Esophagus muscularis mucosa (tissue), 4 donors: ENCODE results near the gene FOXP2.

ENCODE experiments used
- EP300 ChIP-seq: sonication (generic); formaldehyde crosslinking; IDR thresholded peaks from one replicate; pipeline ENCODE4 v1.6.1; 2017; ENCODE audit warnings: antibody characterized with exemption
- POLR2AphosphoS5 ChIP-seq, 2 donors: sonication (generic); formaldehyde crosslinking; IDR thresholded peaks; one replicate each; pipeline ENCODE4 v1.6.1; 2017; ENCODE audit warnings: antibody characterized with exemption in 2 of 2
- TF ChIP-seq, protein P1 (sequence below), 3 experiments: fragments of 200-600 bp in 2 of 3; fragments of 450-650 bp in 1 of 3; sonication (generic) in 2 of 3; IDR thresholded peaks; one replicate each; pipeline ENCODE4 v1.5.1; 2017 to 2019; ENCODE audit warnings: antibody characterized with exemption in 3 of 3, mild to moderate bottlenecking in 2 of 3, moderate library complexity in 1 of 3

- no peak for TF ChIP-seq EP300
- TF ChIP-seq, protein P1, sequence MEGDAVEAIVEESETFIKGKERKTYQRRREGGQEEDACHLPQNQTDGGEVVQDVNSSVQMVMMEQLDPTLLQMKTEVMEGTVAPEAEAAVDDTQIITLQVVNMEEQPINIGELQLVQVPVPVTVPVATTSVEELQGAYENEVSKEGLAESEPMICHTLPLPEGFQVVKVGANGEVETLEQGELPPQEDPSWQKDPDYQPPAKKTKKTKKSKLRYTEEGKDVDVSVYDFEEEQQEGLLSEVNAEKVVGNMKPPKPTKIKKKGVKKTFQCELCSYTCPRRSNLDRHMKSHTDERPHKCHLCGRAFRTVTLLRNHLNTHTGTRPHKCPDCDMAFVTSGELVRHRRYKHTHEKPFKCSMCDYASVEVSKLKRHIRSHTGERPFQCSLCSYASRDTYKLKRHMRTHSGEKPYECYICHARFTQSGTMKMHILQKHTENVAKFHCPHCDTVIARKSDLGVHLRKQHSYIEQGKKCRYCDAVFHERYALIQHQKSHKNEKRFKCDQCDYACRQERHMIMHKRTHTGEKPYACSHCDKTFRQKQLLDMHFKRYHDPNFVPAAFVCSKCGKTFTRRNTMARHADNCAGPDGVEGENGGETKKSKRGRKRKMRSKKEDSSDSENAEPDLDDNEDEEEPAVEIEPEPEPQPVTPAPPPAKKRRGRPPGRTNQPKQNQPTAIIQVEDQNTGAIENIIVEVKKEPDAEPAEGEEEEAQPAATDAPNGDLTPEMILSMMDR (IDR thresholded peaks at IDR 0.05): no peak
- no peak for TF ChIP-seq POLR2AphosphoS5 (IDR thresholded peaks at IDR 0.05)
Measured at GRCh38 chr7:114487174-114487573, 72.6 kb downstream of the FOXP2 start.
